OCI-LY1 (cell line): Measurements from ENCODE around the gene ZNF575.
A peak's percentile ranks its signal among the peaks of the same experiment; 100 is the strongest.

Source experiments
- H2AFZ ChIP-seq: fragments of 200-600 bp; sonication (generic), shearing (Covaris generic); 2 replicates; pipeline ENCODE4 v1.6.0; 2014; ENCODE audit warnings: antibody characterized with exemption, mild to moderate bottlenecking, low read length
- H3F3A ChIP-seq: fragments of 200-600 bp; sonication (generic), shearing (Covaris generic); 2 replicates; pipeline ENCODE4 v1.6.0; 2014; ENCODE audit warnings: mild to moderate bottlenecking, antibody characterized with exemption, low read length, moderate library complexity; ENCODE audit not compliant: insufficient read depth
- H3K27ac ChIP-seq: fragments of 200-600 bp; sonication (generic); 2 replicates; pipeline ENCODE4 v1.5.1; 2014; ENCODE audit warnings: low read length, mixed run types, mild to moderate bottlenecking, low read depth; ENCODE audit not compliant: poor library complexity, severe bottlenecking
- H3K27me3 ChIP-seq: fragments of 200-600 bp; sonication (generic); 2 replicates; pipeline ENCODE4 v1.6.0; 2014; ENCODE audit warnings: antibody characterized with exemption, mild to moderate bottlenecking, low read length, moderate library complexity; ENCODE audit not compliant: insufficient read depth
- H3K36me3 ChIP-seq: fragments of 200-600 bp; sonication (generic); 2 replicates; pipeline ENCODE4 v1.6.1; 2014; ENCODE audit warnings: mild to moderate bottlenecking, antibody characterized with exemption, low read length, moderate library complexity, mixed read lengths; ENCODE audit not compliant: insufficient read depth
- H3K4me1 ChIP-seq: fragments of 200-600 bp; sonication (generic); 2 replicates; pipeline ENCODE4 v1.5.1; 2014; ENCODE audit warnings: mild to moderate bottlenecking, low read length, moderate library complexity; ENCODE audit not compliant: insufficient read depth, severe bottlenecking
- H3K4me2 ChIP-seq: fragments of 200-600 bp; sonication (generic), shearing (Covaris generic); 2 replicates; pipeline ENCODE4 v1.6.1; 2014; ENCODE audit warnings: low read length
- H3K4me3 ChIP-seq: fragments of 200-600 bp; sonication (generic); 2 replicates; pipeline ENCODE4 v1.5.1; 2014; ENCODE audit warnings: low read length, low read depth, mild to moderate bottlenecking, mixed read lengths; ENCODE audit not compliant: poor library complexity, severe bottlenecking
- H3K79me2 ChIP-seq: fragments of 200-600 bp; shearing (Covaris generic); 2 replicates; pipeline ENCODE4 v1.6.1; 2016; ENCODE audit warnings: mixed run types, low read length, mixed read lengths; ENCODE audit not compliant: insufficient read depth
- H3K9ac ChIP-seq: fragments of 200-600 bp; sonication (generic), shearing (Covaris generic); 2 replicates; pipeline ENCODE4 v1.6.1; 2014; ENCODE audit warnings: mild to moderate bottlenecking, low read length, mixed read lengths
- H3K9me2 ChIP-seq: fragments of 200-600 bp; sonication (generic), shearing (Covaris generic); 2 replicates; pipeline ENCODE4 v1.6.1; 2014; ENCODE audit warnings: low read depth, mild to moderate bottlenecking, low read length, mixed read lengths
- H3K9me3 ChIP-seq: fragments of 200-600 bp; shearing (Covaris generic); 2 replicates; pipeline ENCODE4 v1.6.1; 2014; ENCODE audit warnings: low read length, mixed read lengths
- H4K20me1 ChIP-seq: fragments of 200-600 bp; sonication (generic), shearing (Covaris generic); 2 replicates; pipeline ENCODE4 v1.6.0; 2016; ENCODE audit warnings: mild to moderate bottlenecking, low read length; ENCODE audit not compliant: insufficient read depth
- EZH2 ChIP-seq: fragments of 200-600 bp; sonication (generic), shearing (Covaris generic); IDR thresholded peaks from 2 replicates; pipeline ENCODE4 v1.8.0; 2017; ENCODE audit warnings: borderline replicate concordance, mixed run types, mild to moderate bottlenecking, antibody characterized with exemption, low read length, moderate library complexity, mixed read lengths
- TF ChIP-seq, protein P1 (sequence below): fragments of 200-600 bp; sonication (generic), shearing (Covaris generic); IDR thresholded peaks from 2 replicates; pipeline ENCODE4 v1.5.1; 2017; ENCODE audit warnings: mild to moderate bottlenecking, antibody characterized with exemption, low read length, moderate library complexity, mixed read lengths

Gene ZNF575

DNA sequence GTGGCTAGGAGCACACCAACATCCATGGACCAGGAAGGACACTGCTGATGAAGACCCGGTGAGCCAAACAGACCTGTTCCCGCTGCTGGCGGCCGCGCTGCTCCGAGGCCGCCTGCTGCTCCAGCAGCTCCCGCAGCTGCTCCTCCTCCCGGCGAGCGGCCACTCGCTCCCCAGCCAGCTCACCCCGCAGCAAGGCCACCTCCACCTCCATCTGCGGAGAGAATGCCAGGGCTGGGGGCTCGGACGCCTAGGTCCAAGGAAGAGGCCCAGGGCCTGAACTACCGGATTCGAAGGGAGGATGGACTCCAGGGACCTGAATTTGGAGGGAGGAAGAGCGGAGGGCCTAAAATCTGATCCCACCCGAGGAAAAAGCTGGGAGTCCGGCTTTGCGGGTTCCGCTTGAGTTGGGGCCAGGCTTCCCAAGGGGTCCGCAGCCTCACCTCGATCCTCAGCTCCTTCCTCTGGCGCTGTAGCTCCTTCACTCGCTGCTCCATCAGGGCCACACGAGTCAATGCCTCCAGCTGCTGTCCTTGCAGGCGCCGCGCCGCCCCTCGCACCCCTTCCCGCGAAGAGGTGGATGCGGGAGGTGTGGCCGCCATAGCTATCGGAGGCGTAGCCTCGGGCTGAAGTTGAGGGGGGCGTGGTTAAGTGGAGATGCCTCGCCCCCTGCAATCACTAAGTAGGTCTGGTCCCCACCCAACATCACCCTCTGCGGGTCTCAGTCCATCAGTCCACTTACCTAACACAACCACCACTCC, 31.1 kb upstream of the ZNF575 start:
- no peaks in the 10 kb centered on the region for H3K79me2 ChIP-seq
- H3K9me3 ChIP-seq, result no peaks in the 10 kb centered on the region
- peaks cover 4% of the 10 kb centered on the region; the same call in 1 of the 2 replicates for H3K36me3 ChIP-seq
- TF ChIP-seq, protein P1, sequence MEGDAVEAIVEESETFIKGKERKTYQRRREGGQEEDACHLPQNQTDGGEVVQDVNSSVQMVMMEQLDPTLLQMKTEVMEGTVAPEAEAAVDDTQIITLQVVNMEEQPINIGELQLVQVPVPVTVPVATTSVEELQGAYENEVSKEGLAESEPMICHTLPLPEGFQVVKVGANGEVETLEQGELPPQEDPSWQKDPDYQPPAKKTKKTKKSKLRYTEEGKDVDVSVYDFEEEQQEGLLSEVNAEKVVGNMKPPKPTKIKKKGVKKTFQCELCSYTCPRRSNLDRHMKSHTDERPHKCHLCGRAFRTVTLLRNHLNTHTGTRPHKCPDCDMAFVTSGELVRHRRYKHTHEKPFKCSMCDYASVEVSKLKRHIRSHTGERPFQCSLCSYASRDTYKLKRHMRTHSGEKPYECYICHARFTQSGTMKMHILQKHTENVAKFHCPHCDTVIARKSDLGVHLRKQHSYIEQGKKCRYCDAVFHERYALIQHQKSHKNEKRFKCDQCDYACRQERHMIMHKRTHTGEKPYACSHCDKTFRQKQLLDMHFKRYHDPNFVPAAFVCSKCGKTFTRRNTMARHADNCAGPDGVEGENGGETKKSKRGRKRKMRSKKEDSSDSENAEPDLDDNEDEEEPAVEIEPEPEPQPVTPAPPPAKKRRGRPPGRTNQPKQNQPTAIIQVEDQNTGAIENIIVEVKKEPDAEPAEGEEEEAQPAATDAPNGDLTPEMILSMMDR, result no peak
- no peak for TF ChIP-seq EZH2
- no peaks in the 10 kb centered on the region for H3K27me3 ChIP-seq
- no peaks in the 10 kb centered on the region for H3K9me2 ChIP-seq
- no peaks in the 10 kb centered on the region for H4K20me1 ChIP-seq
- H3K4me2 ChIP-seq, result no peak overlapping the region
- no peak overlapping the region for H2AFZ ChIP-seq
- no peak overlapping the region for H3K9ac ChIP-seq
- H3K4me3 ChIP-seq, result no peak overlapping the region
- no peaks in the 10 kb centered on the region for H3F3A ChIP-seq
- H3K27ac ChIP-seq, result no peak overlapping the region
- H3K4me1 ChIP-seq, result peaks cover 21% of the 10 kb centered on the region

GRCh38 chr19:43502419-43502976, 30.5 kb upstream of the ZNF575 start:
- H3K4me3 ChIP-seq, result peak overlapping the region; percentile 71

DNA sequence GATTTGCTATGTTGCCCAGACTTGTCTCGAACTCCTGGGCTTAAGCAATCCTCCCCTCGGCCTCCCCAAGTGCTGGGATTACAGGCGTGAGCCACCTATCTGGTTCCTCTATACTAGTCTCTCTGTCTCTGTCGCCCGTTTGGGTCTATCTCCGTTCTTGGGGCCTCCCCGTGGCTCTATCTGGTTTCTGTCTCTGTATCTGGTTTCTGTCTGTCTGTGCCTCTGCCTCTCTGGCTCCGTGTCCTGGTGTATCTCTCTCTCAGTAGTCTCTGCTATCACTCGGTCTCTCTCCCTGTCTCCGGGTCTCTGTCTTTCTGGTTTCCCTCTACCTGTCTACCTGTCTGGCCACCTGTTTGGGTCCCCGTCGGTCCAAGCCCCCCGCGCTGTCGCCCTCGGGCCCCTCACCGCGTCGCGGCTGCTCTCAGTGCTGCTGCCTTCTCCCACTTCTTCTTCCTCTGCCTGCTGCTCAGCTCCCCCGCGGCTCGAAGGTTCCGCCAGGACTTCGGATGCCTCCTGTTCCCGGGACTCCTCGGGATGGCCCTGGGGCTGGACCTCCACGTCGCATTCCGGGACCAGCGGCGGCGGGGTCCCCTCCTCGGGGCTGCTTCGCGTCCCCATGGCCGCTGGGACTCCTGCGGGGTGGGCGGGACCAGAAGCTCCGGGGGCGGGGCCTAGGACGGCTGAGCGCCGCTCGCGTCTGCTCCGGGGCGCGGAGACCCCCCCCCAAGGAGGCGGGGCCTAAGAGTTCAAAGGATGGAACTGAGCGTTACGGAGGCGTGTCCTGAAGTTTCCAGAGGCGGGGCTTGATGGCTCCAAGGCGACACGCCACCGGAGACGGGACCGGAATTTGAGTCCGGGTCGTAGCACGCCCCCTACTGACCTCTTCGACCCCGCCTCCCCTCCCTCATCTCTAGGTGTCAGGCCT, 29.2 kb upstream of the ZNF575 start:
- H3F3A ChIP-seq, result no peaks in the 10 kb centered on the region
- H3K79me2 ChIP-seq, result no peaks in the 10 kb centered on the region
- no peaks in the 10 kb centered on the region for H3K36me3 ChIP-seq
- peaks cover 21% of the 10 kb centered on the region for H3K4me1 ChIP-seq
- H3K4me2 ChIP-seq, result peak overlapping the region; percentile 95
- H3K9me3 ChIP-seq, result no peaks in the 10 kb centered on the region
- TF ChIP-seq, protein P1, result peak; percentile 57
- TF ChIP-seq EZH2, result no peak
- peak overlapping the region; percentile 55 for H3K27ac ChIP-seq
- H3K9me2 ChIP-seq, result no peaks in the 10 kb centered on the region
- peak overlapping the region; percentile 71 for H3K4me3 ChIP-seq
- H3K9ac ChIP-seq, result peak overlapping the region; percentile 93
- H3K27me3 ChIP-seq, result no peaks in the 10 kb centered on the region
- H4K20me1 ChIP-seq, result no peaks in the 10 kb centered on the region
- peak overlapping the region; percentile 83 for H2AFZ ChIP-seq

More at GRCh38 chr19:43502419-43502976, 30.5 kb upstream of the ZNF575 start:
- H3K9ac ChIP-seq, result no peak overlapping the region
- no peaks in the 10 kb centered on the region for H3K36me3 ChIP-seq
- H3K27ac ChIP-seq, result no peak overlapping the region
- peaks cover 21% of the 10 kb centered on the region for H3K4me1 ChIP-seq
- no peaks in the 10 kb centered on the region for H3K9me2 ChIP-seq
- TF ChIP-seq, protein P1, result no peak
- TF ChIP-seq EZH2, result no peak
- H3K79me2 ChIP-seq, result no peaks in the 10 kb centered on the region
- H3F3A ChIP-seq, result no peaks in the 10 kb centered on the region
- no peaks in the 10 kb centered on the region for H3K27me3 ChIP-seq
- no peaks in the 10 kb centered on the region for H3K9me3 ChIP-seq
- H2AFZ ChIP-seq, result no peak overlapping the region
- no peaks in the 10 kb centered on the region for H4K20me1 ChIP-seq
- H3K4me2 ChIP-seq, result peak overlapping the region; percentile 95
